GM18870 (cell line): ENCODE measurements around the gene SPOCK1.

Experiments used
- ATAC-seq: cut with Tn5 transposase; IDR thresholded peaks from one replicate; pipeline ENCODE4 v1.9.1; 2021; ENCODE audit warnings: moderate library complexity; ENCODE audit not compliant: unreplicated experiment

The SPOCK1 gene

GRCh38 chr5:137174196-137174595 lies 324.9 kb downstream of the SPOCK1 start:
- ATAC-seq = no peak

- ATAC-seq = no peak
These were observed 326.9 kb downstream of the SPOCK1 start for GRCh38 chr5:137172258-137172657.

GRCh38 chr5:137167187-137167586 lies 331.9 kb downstream of the SPOCK1 start:
- no peak for ATAC-seq

- no peak for ATAC-seq
These were observed 334.2 kb downstream of the SPOCK1 start for GRCh38 chr5:137164961-137165360.

- ATAC-seq = no peak
These were observed 334.6 kb downstream of the SPOCK1 start for GRCh38 chr5:137164536-137164935.

GRCh38 chr5:137158691-137159090 lies 340.4 kb downstream of the SPOCK1 start:
- no peak for ATAC-seq

- no peak for ATAC-seq
These were observed 342.9 kb downstream of the SPOCK1 start for GRCh38 chr5:137156180-137156579.

- no peak for ATAC-seq
These were observed 343.7 kb downstream of the SPOCK1 start for GRCh38 chr5:137155261-137156000.

- no peak for ATAC-seq
These were observed 346.5 kb downstream of the SPOCK1 start for GRCh38 chr5:137152616-137153015.

- ATAC-seq = no peak
These were observed 350.5 kb downstream of the SPOCK1 start for GRCh38 chr5:137148655-137149054.

- ATAC-seq = no peak
These were observed 351.0 kb downstream of the SPOCK1 start for GRCh38 chr5:137148159-137148558.

GRCh38 chr5:137147346-137147745 lies 351.8 kb downstream of the SPOCK1 start:
- ATAC-seq = no peak

GRCh38 chr5:137146402-137146890 lies 352.7 kb downstream of the SPOCK1 start:
- no peak for ATAC-seq

GRCh38 chr5:137145721-137146120 lies 353.4 kb downstream of the SPOCK1 start:
- ATAC-seq = no peak

- ATAC-seq = no peak
These were observed 354.5 kb downstream of the SPOCK1 start for GRCh38 chr5:137144656-137145055.

GRCh38 chr5:137142764-137143605 lies 356.1 kb downstream of the SPOCK1 start:
- peak; percentile 55 for ATAC-seq

- ATAC-seq = peak; percentile 28
These were observed 356.8 kb downstream of the SPOCK1 start for GRCh38 chr5:137142346-137142745.

GRCh38 chr5:137141779-137142178 lies 357.3 kb downstream of the SPOCK1 start:
- no peak for ATAC-seq

- no peak for ATAC-seq
These were observed 362.0 kb downstream of the SPOCK1 start for GRCh38 chr5:137136991-137137632.

- no peak for ATAC-seq
These were observed 364.1 kb downstream of the SPOCK1 start for GRCh38 chr5:137134920-137135532.
